Osteocyte (in vitro differentiated cells): Measurements from ENCODE around the gene SEMA3C. TPM values are rescaled to one million over a fixed set of nuclear protein-coding genes. Genes with fewer than 3 reads are reported as not detected.

Source experiments
- DNase-seq: peaks from one replicate; pipeline ENCODE4 v3.0.0; 2021; ENCODE audit warnings: mixed read lengths; ENCODE audit not compliant: unreplicated experiment; ENCODE audit errors: extremely low spot score
- H3K27ac Mint-ChIP-seq: one replicate; pipeline ENCODE4 v1.8.0; 2021; ENCODE audit warnings: mild to moderate bottlenecking, mixed read lengths; ENCODE audit not compliant: unreplicated experiment
- H3K27me3 Mint-ChIP-seq: one replicate; pipeline ENCODE4 v1.8.0; 2021; ENCODE audit warnings: mixed read lengths; ENCODE audit not compliant: unreplicated experiment
- H3K36me3 Mint-ChIP-seq: one replicate; pipeline ENCODE4 v1.8.0; 2021; ENCODE audit warnings: mixed read lengths; ENCODE audit not compliant: unreplicated experiment
- H3K4me1 Mint-ChIP-seq: one replicate; pipeline ENCODE4 v1.8.0; 2021; ENCODE audit warnings: mixed read lengths; ENCODE audit not compliant: unreplicated experiment
- H3K4me3 Mint-ChIP-seq: one replicate; pipeline ENCODE4 v1.8.0; 2021; ENCODE audit warnings: mild to moderate bottlenecking, moderate library complexity, mixed read lengths; ENCODE audit not compliant: unreplicated experiment
- H3K9me3 Mint-ChIP-seq: one replicate; pipeline ENCODE4 v1.8.0; 2021; ENCODE audit warnings: mixed read lengths; ENCODE audit not compliant: unreplicated experiment
- total RNA-seq: library from RNA; stranded (reverse); gene quantifications from 2 replicates; pipeline ENCODE4 v1.2.1, GENCODE V29; 2021
- TF ChIP-seq, protein P1 (sequence below): fragments of 200-600 bp; sonication (generic); IDR thresholded peaks from 2 replicates; pipeline ENCODE4 v1.5.0; 2021; ENCODE audit warnings: antibody characterized with exemption, mild to moderate bottlenecking, moderate library complexity

Gene SEMA3C
- total RNA-seq, 1 donor from 2014 or later, result 74.1 TPM

DNA sequence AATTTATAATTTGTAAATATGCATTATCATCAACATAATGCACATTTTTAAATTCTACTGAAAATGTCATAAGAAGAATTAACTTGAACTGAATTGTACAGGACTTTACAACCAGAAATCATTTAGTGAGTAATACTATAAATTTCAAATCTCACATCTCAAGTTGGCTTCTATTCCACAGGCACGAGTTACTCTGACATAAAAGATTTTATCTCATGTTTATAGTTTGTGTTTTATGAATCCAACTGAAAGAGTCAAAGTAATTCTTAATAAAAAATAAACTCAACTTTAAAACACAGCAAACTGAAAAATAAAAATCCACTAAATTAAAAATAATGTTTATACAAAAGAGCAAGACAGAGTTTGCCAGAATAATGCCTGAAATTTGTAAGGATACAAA, 151.2 kb downstream of the SEMA3C start:
- no peak for DNase-seq
- H3K4me1 Mint-ChIP-seq, result peaks cover 12% of the 10 kb centered on the region
- peaks cover 15% of the 10 kb centered on the region for H3K36me3 Mint-ChIP-seq
- no peak overlapping the region for H3K4me3 Mint-ChIP-seq
- TF ChIP-seq, protein P1, sequence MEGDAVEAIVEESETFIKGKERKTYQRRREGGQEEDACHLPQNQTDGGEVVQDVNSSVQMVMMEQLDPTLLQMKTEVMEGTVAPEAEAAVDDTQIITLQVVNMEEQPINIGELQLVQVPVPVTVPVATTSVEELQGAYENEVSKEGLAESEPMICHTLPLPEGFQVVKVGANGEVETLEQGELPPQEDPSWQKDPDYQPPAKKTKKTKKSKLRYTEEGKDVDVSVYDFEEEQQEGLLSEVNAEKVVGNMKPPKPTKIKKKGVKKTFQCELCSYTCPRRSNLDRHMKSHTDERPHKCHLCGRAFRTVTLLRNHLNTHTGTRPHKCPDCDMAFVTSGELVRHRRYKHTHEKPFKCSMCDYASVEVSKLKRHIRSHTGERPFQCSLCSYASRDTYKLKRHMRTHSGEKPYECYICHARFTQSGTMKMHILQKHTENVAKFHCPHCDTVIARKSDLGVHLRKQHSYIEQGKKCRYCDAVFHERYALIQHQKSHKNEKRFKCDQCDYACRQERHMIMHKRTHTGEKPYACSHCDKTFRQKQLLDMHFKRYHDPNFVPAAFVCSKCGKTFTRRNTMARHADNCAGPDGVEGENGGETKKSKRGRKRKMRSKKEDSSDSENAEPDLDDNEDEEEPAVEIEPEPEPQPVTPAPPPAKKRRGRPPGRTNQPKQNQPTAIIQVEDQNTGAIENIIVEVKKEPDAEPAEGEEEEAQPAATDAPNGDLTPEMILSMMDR, result no peak
- no peaks in the 10 kb centered on the region for H3K27me3 Mint-ChIP-seq
- H3K27ac Mint-ChIP-seq, result no peak overlapping the region
- no peaks in the 10 kb centered on the region for H3K9me3 Mint-ChIP-seq

DNA sequence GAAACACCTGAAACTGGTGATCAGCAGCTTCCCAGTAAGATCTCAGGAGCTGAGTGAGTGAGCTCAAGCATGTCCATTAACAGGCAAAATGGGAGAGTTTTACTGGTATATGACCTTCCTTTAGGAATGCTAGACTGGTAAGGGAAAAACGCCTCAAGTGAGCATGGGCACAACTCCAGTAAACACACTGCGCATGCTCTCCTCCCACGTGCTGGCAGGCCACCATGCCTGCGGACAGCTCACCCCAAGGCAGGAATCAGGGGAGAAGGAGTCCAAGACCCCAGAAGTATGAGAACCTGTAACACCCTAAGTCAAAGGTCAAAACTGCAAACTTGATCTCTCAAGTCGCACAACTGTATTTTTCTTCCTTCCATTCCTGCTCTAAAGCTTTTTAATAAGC, 152.1 kb downstream of the SEMA3C start:
- Mint-ChIP-seq H3K4me3 (no peak overlapping the region), H3K9me3 (no peaks in the 10 kb centered on the region), H3K27ac (peak overlapping the region; percentile 48), H3K4me1 (peaks cover 10% of the 10 kb centered on the region), H3K36me3 (peaks cover 15% of the 10 kb centered on the region), H3K27me3 (no peaks in the 10 kb centered on the region)
- DNase-seq, result no peak
- TF ChIP-seq, protein P1, result no peak

DNA sequence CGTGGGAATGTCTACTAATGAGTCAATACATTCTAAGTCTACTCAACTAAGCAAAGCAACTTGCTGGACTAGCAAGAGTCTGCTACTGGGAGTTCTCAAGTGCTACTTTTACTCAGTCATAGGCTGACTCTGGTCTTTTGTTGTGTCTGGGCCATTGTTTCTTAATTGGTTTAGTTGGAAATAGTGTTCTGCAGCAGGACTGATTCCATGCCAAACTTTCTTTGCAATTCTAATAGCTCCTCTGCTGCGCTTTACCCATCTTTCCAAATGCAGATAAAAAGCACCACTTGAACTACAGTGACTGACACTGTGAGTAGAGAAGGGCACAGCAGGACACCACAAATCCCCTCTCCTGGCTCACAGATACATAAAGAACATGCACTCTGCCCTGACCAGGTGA, 154.7 kb downstream of the SEMA3C start:
- Mint-ChIP-seq H3K36me3 (peaks cover 19% of the 10 kb centered on the region), H3K27me3 (no peaks in the 10 kb centered on the region), H3K4me3 (no peak overlapping the region), H3K27ac (no peak overlapping the region), H3K4me1 (peaks cover 14% of the 10 kb centered on the region), H3K9me3 (no peaks in the 10 kb centered on the region)
- TF ChIP-seq, protein P1, result no peak
- no peak for DNase-seq

DNA sequence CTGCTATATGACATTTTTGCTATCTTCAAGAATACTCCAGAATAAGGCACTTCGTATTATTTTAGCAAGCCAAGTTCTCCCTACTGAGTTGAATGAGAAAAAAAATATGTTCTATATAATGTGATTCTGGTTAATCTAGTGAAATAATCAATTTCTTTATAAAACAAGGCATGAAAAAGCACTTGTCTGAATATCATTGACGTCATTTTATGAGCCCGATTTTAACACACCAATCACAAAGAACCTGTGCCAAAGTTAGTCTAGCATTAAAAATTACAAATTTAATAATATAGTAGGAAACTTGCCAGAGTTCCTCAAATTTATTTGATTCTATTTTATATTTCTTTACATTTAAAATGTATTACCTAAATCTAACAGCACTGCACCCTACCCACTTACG, 155.1 kb downstream of the SEMA3C start:
- Mint-ChIP-seq H3K4me1 (peaks cover 14% of the 10 kb centered on the region), H3K27ac (no peak overlapping the region), H3K36me3 (peaks cover 19% of the 10 kb centered on the region), H3K4me3 (no peak overlapping the region), H3K27me3 (no peaks in the 10 kb centered on the region), H3K9me3 (no peaks in the 10 kb centered on the region)
- no peak for DNase-seq
- TF ChIP-seq, protein P1, result no peak

DNA sequence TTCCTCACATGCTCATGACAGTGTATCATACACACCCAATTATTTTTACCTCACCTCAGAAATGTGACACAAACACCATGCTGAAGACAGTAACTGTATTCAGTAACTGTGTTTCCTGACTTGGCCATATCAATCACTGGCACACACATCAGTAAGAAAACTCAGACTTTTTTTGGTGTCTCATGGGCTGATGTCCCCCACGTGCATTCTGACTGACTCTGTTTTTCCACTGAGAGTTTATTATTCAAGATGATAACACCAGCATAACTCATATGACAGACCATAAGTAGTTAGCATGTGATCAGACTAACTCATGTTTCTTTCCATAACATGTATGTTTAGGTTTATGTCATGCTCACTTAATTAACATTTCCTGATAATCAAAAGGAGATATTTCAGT, 155.6 kb downstream of the SEMA3C start:
- Mint-ChIP-seq H3K4me3 (no peak overlapping the region), H3K27ac (no peak overlapping the region), H3K9me3 (no peaks in the 10 kb centered on the region), H3K36me3 (peaks cover 17% of the 10 kb centered on the region), H3K4me1 (peaks cover 14% of the 10 kb centered on the region), H3K27me3 (no peaks in the 10 kb centered on the region)
- TF ChIP-seq, protein P1, result no peak
- no peak for DNase-seq
